ENCODE results near the gene TAS2R41. TPM values are rescaled to one million over a fixed set of nuclear protein-coding genes. Genes with fewer than 3 reads are reported as not detected.

Gene TAS2R41
- total and polyA plus RNA-seq, 2 of the 13 experiments (the other 11 are each of a cell fraction or from before 2014, with no cell fraction given): not detected

DNA sequence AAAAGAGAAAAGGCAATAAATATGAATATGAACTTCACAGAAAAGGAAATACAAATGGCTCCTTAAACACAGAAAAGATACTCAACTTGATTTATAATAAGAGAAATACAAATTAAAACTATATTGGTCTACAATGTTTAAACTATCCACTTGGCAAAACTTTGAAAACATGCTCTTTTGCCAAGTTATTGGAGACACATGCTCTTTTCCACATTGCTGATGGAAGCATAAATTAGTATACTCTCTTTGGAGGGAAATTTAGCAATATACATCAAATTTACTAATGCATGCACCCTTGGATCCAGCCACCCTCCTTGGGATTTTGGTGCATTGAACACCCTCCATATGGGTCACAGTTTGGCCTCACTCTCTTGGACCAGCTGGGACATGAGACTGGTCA is 26.6 kb upstream of the TAS2R41 start:
- TF ChIP-seq ZNF660 (CRISPR knock-in tag; IDR thresholded peaks at IDR 0.05; ENCODE audit: borderline replicate concordance, low read depth) (no peak), ZNF737 (CRISPR knock-in tag; IDR thresholded peaks at IDR 0.05; ENCODE audit: borderline replicate concordance) (no peak), MAFF (IDR thresholded peaks at IDR 0.05; ENCODE audit: low read depth, low read length) (0 out of 2 replicates have a peak, but pooled peaks have one; percentile 19), NR2F6 (IDR thresholded peaks at IDR 0.05) (no peak), NR2F6 (CRISPR knock-in tag; IDR thresholded peaks at IDR 0.05) (no peak), MIER2 (CRISPR knock-in tag; IDR thresholded peaks at IDR 0.05) (no peak), MAFK (conservative IDR thresholded peaks at IDR 0.05 in 1 of 2, IDR thresholded peaks at IDR 0.05 in 1 of 2; ENCODE audit: low read length in 2 of 2) (peak; percentile 21 to 53; a peak in 2 of 4 replicates), ZNF225 (CRISPR knock-in tag; IDR thresholded peaks at IDR 0.05) (no peak)
- ATAC-seq: no peak
- CTCF ChIA-PET (ENCODE audit: low intra/inter-chr PET ratio, low total read pairs): no interaction called here
- POLR2A ChIA-PET: no interaction called here
- Histone ChIP-seq H3K9me3 (ENCODE audit: low read length) (no peaks in the 10 kb centered on the region), H3K36me3 (replicated peaks in 1 of 2; ENCODE audit: control insufficient read depth in 1 of 2, insufficient read depth in 2 of 2, low read length in 2 of 2) (no peaks in the 10 kb centered on the region), H3K27me3 (ENCODE audit: control insufficient read depth in 1 of 2, insufficient read depth in 2 of 2, low read length in 2 of 2) (no peaks in the 10 kb centered on the region), H3K4me1 (ENCODE audit: insufficient read depth, low read length) (no peaks in the 10 kb centered on the region), H3K9ac (ENCODE audit: insufficient read depth, low read depth, low read length) (no peak overlapping the region), H2AFZ (ENCODE audit: low read length) (no peak overlapping the region), H3K79me2 (ENCODE audit: insufficient read depth, low read length) (no peaks in the 10 kb centered on the region), H4K20me1 (ENCODE audit: insufficient read depth, low read length) (no peaks in the 10 kb centered on the region), H3K4me3 (replicated peaks in 1 of 3; ENCODE audit: insufficient read depth in 1 of 3, low read depth in 2 of 3, low read length in 3 of 3) (no peak overlapping the region), H3K4me2 (ENCODE audit: low read depth, low read length) (no peak overlapping the region), H3K27ac (ENCODE audit: extremely low read length, insufficient read depth, low read length) (no peak overlapping the region)
- BruUV-seq (replicated peaks): no TSS peak
- intact Hi-C loops (cut with micrococcal nuclease; ENCODE audit: unreplicated experiment): no loop called here
- no peak for DNase-seq (ENCODE audit: low spot score)
- in situ Hi-C loops (cut with HindIII; ENCODE audit: extremely low pct_ligation_motif_present, low pct_unique_long_range_greater_than_20kb): no loop called here
- no peak for FAIRE-seq

DNA sequence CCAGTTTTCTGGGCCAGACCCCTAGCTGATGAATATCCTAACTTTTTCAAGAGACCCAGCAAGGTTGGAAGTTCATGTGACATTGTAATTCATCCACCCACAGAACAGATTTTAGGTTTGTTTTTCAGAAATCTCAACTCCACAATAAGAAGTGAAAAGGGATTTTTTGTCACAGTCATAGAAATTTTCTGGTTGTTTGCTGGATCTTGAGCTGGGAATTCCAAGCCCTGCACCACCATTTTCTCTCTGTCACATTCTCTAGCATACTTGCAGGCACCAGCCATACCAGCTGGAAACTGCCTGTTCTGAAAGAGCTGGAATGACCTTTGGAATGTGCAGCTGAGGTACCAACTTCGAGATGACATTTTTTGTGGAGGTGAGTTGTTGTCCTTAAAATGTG is 25.9 kb upstream of the TAS2R41 start:
- intact Hi-C loops (cut with micrococcal nuclease; ENCODE audit: unreplicated experiment): no loop called here
- Histone ChIP-seq H3K4me3 (replicated peaks in 1 of 3; ENCODE audit: insufficient read depth in 1 of 3, low read depth in 2 of 3, low read length in 3 of 3) (no peak overlapping the region), H3K9ac (ENCODE audit: insufficient read depth, low read depth, low read length) (no peak overlapping the region), H3K27ac (ENCODE audit: extremely low read length, insufficient read depth, low read length) (no peak overlapping the region), H4K20me1 (ENCODE audit: insufficient read depth, low read length) (no peaks in the 10 kb centered on the region), H3K4me2 (ENCODE audit: low read depth, low read length) (no peak overlapping the region), H3K79me2 (ENCODE audit: insufficient read depth, low read length) (no peaks in the 10 kb centered on the region), H2AFZ (ENCODE audit: low read length) (no peak overlapping the region), H3K36me3 (replicated peaks in 1 of 2; ENCODE audit: control insufficient read depth in 1 of 2, insufficient read depth in 2 of 2, low read length in 2 of 2) (no peaks in the 10 kb centered on the region), H3K27me3 (ENCODE audit: control insufficient read depth in 1 of 2, insufficient read depth in 2 of 2, low read length in 2 of 2) (no peaks in the 10 kb centered on the region), H3K4me1 (ENCODE audit: insufficient read depth, low read length) (no peaks in the 10 kb centered on the region), H3K9me3 (ENCODE audit: low read length) (no peaks in the 10 kb centered on the region)
- ChIA-PET CTCF (ENCODE audit: low intra/inter-chr PET ratio, low total read pairs) (no interaction called here), POLR2A (no interaction called here)
- BruUV-seq (replicated peaks): no TSS peak
- TF ChIP-seq MBNL3 (CRISPR knock-in tag; conservative IDR thresholded peaks at IDR 0.05) (no peak), TRIM24 (CRISPR knock-in tag; IDR thresholded peaks at IDR 0.05) (no peak), ZMYM2 (CRISPR knock-in tag; IDR thresholded peaks at IDR 0.05) (no peak), ZNF678 (CRISPR knock-in tag; IDR thresholded peaks at IDR 0.05) (no peak), ZNF282 (IDR thresholded peaks at IDR 0.05; ENCODE audit: partially characterized antibody) (no peak), ZNF850 (CRISPR knock-in tag; conservative IDR thresholded peaks at IDR 0.05) (no peak), RXRB (CRISPR knock-in tag; IDR thresholded peaks at IDR 0.05; ENCODE audit: borderline replicate concordance) (no peak)
- TF ChIP-seq, protein P1, sequence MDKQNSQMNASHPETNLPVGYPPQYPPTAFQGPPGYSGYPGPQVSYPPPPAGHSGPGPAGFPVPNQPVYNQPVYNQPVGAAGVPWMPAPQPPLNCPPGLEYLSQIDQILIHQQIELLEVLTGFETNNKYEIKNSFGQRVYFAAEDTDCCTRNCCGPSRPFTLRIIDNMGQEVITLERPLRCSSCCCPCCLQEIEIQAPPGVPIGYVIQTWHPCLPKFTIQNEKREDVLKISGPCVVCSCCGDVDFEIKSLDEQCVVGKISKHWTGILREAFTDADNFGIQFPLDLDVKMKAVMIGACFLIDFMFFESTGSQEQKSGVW (CRISPR knock-in tag; IDR thresholded peaks at IDR 0.05; ENCODE audit: borderline replicate concordance): no peak
- TF ChIP-seq, protein P2, sequence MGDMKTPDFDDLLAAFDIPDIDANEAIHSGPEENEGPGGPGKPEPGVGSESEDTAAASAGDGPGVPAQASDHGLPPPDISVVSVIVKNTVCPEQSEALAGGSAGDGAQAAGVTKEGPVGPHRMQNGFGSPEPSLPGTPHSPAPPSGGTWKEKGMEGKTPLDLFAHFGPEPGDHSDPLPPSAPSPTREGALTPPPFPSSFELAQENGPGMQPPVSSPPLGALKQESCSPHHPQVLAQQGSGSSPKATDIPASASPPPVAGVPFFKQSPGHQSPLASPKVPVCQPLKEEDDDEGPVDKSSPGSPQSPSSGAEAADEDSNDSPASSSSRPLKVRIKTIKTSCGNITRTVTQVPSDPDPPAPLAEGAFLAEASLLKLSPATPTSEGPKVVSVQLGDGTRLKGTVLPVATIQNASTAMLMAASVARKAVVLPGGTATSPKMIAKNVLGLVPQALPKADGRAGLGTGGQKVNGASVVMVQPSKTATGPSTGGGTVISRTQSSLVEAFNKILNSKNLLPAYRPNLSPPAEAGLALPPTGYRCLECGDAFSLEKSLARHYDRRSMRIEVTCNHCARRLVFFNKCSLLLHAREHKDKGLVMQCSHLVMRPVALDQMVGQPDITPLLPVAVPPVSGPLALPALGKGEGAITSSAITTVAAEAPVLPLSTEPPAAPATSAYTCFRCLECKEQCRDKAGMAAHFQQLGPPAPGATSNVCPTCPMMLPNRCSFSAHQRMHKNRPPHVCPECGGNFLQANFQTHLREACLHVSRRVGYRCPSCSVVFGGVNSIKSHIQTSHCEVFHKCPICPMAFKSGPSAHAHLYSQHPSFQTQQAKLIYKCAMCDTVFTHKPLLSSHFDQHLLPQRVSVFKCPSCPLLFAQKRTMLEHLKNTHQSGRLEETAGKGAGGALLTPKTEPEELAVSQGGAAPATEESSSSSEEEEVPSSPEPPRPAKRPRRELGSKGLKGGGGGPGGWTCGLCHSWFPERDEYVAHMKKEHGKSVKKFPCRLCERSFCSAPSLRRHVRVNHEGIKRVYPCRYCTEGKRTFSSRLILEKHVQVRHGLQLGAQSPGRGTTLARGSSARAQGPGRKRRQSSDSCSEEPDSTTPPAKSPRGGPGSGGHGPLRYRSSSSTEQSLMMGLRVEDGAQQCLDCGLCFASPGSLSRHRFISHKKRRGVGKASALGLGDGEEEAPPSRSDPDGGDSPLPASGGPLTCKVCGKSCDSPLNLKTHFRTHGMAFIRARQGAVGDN (CRISPR knock-in tag; IDR thresholded peaks at IDR 0.05): no peak
- no peak for ATAC-seq
- no peak for FAIRE-seq
- no peak for DNase-seq (ENCODE audit: low spot score)
- in situ Hi-C loops (cut with HindIII; ENCODE audit: extremely low pct_ligation_motif_present, low pct_unique_long_range_greater_than_20kb): no loop called here
- 0% methylated on average over 1 of the region's 1 CpG for WGBS (ENCODE audit: low lambda C conversion rate)
